GM12872 (cell line): ENCODE measurements around the gene IL17RA.

Experiments used
- CTCF ChIP-seq: IDR thresholded peaks from 3 replicates; pipeline ENCODE4 v1.5.1; 2011; ENCODE audit warnings: low read depth, mild to moderate bottlenecking, low read length, moderate library complexity; ENCODE audit not compliant: insufficient read depth

Gene IL17RA

GRCh38 chr22:17084554-17085276 lies at the start of gene IL17RA:
Gene IL17RA, plus strand, starts transcription at chr22:17085000. Its CDS starts 92 bp downstream, at chr22:17085092.
- no peak for TF ChIP-seq CTCF

GRCh38 chr22:17035246-17035645 lies 49.6 kb upstream of the IL17RA start:
- TF ChIP-seq CTCF: no peak

GRCh38 chr22:17043521-17043920 lies 41.3 kb upstream of the IL17RA start:
- TF ChIP-seq CTCF: no peak

GRCh38 chr22:17046566-17047348 lies 38.0 kb upstream of the IL17RA start:
- no peak for TF ChIP-seq CTCF

- no peak for TF ChIP-seq CTCF
Measured at GRCh38 chr22:17047656-17048055, 37.1 kb upstream of the IL17RA start.

GRCh38 chr22:17056058-17056457 lies 28.7 kb upstream of the IL17RA start:
- no peak for TF ChIP-seq CTCF

GRCh38 chr22:17056807-17057206 lies 28.0 kb upstream of the IL17RA start:
- no peak for TF ChIP-seq CTCF
